CD4-positive, alpha-beta T cell (primary cell): Measurements from ENCODE around the gene GTF3C2. TPM values are rescaled to one million over a fixed set of nuclear protein-coding genes. Genes with fewer than 3 reads are reported as not detected.

ENCODE experiments used
- ATAC-seq: fragments of 200-7000 bp; cut with Tn5 transposase; one replicate; pipeline ENCODE4 v1.10.0; 2022; ENCODE audit warnings: mild to moderate bottlenecking; ENCODE audit not compliant: poor library complexity
- CTCF ChIA-PET: fragments of 350-600 bp; sonication (Branson Sonifier 250); formaldehyde crosslinking; loops from one replicate; lab custom pipeline; 2021; ENCODE audit warnings: antibody characterized with exemption, inconsistent platforms; lab: Charles Lee
- POLR2A ChIA-PET: fragments of 350-600 bp; sonication (Branson Sonifier 250); formaldehyde crosslinking; loops from one replicate; lab custom pipeline; 2021; ENCODE audit warnings: antibody characterized with exemption, inconsistent platforms; lab: Charles Lee
- DNase-seq, 14 experiments: peaks; one replicate each; pipeline ENCODE4 v3.0.0-alpha.2; 2013 to 2020; ENCODE audit warnings: mixed read lengths in 2 of 14
- H3K27ac ChIP-seq, 2 donors: one replicate each; pipeline versions ENCODE4 v1.5.1 to v1.7.0; 2013; ENCODE audit warnings: low read length in 2 of 2, low read depth in 1 of 2, mild to moderate bottlenecking in 1 of 2
- H3K27me3 ChIP-seq, 2 experiments: 1 replicate in 1 of 2; 2 replicates in 1 of 2; pipeline versions ENCODE4 v1.6.1 to v1.7.0; 2013; ENCODE audit warnings: low read length in 2 of 2, control low read depth in 1 of 2, mild to moderate bottlenecking in 1 of 2, moderate library complexity in 1 of 2; ENCODE audit not compliant: insufficient read depth in 2 of 2, control insufficient read depth in 1 of 2
- H3K36me3 ChIP-seq: one replicate; pipeline ENCODE4 v1.6.1; 2013; ENCODE audit warnings: low read length, control low read depth; ENCODE audit not compliant: insufficient read depth
- H3K4me1 ChIP-seq: one replicate; pipeline ENCODE4 v1.6.1; 2013; ENCODE audit warnings: low read length, control low read depth; ENCODE audit not compliant: insufficient read depth
- H3K4me3 ChIP-seq: one replicate; pipeline ENCODE4 v1.5.1; 2013; ENCODE audit warnings: mild to moderate bottlenecking, low read length, moderate library complexity
- H3K9me3 ChIP-seq, 2 experiments: 1 replicate in 1 of 2; 2 replicates in 1 of 2; pipeline versions ENCODE4 v1.6.1 to v1.7.0; 2013; ENCODE audit warnings: low read length in 2 of 2, mild to moderate bottlenecking in 2 of 2, control low read depth in 1 of 2, moderate library complexity in 1 of 2; ENCODE audit not compliant: control insufficient read depth in 1 of 2, insufficient read depth in 1 of 2
- H3K27ac Mint-ChIP-seq: one replicate; pipeline ENCODE4 v1.8.0; 2020; ENCODE audit warnings: mixed read lengths
- H3K27me3 Mint-ChIP-seq: one replicate; pipeline ENCODE4 v1.8.0; 2021; ENCODE audit warnings: mixed read lengths
- H3K36me3 Mint-ChIP-seq: one replicate; pipeline ENCODE4 v1.8.0; 2021; ENCODE audit warnings: low read depth, mixed read lengths
- H3K4me1 Mint-ChIP-seq: one replicate; pipeline ENCODE4 v1.8.0; 2021; ENCODE audit warnings: low read depth, mixed read lengths
- H3K4me3 Mint-ChIP-seq: one replicate; pipeline ENCODE4 v1.8.0; 2020; ENCODE audit warnings: mild to moderate bottlenecking, mixed read lengths
- H3K9me3 Mint-ChIP-seq: one replicate; pipeline ENCODE4 v1.8.0; 2020; ENCODE audit warnings: mixed read lengths
- intact Hi-C, 2 experiments: fragments of 100-400 bp; cut with DNase I in 1 of 2; cut with micrococcal nuclease in 1 of 2; formaldehyde crosslinking; loops; one replicate each; pipeline versions ENCODE4 v1.15.1 to v1.9.0; 2023 to 2025; cut with DNase I, micrococcal nuclease
- total RNA-seq, 174 experiments: library from RNA in 2 of 174; stranded (reverse) in 2 of 174; gene quantifications; one replicate each; pipeline ENCODE4 v1.2.3 and lab custom pipeline; 2021 to 2026
- TF ChIP-seq, protein P1 (sequence below): fragments of 200-600 bp; IDR thresholded peaks from one replicate; pipeline ENCODE4 v1.8.0; 2022; ENCODE audit warnings: antibody characterized with exemption, mild to moderate bottlenecking

Gene GTF3C2
- total RNA-seq, 2 experiments from 2014 or later = 54.6 to 56.8 TPM

DNA sequence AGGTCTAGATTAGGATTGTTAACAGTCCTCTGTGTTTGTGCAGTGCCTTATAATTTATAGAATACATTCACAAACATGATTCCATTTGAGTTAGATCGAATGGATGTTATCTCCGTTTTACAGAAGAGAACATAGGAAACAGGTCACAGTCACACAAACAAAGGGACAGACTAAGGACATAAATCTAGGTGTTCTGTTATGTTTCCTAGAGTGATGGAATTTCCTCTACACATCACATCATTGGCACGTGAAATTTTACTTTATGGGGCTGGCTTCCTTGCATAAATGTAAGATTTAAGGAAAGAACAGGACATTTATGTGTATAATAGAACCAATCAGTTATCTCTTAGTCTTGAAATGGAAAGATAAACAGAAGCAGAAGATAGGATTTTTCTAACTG is 68.0 kb downstream of the GTF3C2 start:
- H3K9me3 ChIP-seq = no peaks in the 10 kb centered on the region
- H3K27ac ChIP-seq = no peak overlapping the region
- Mint-ChIP-seq H3K4me3 (no peak overlapping the region), H3K27me3 (peaks cover 20% of the 10 kb centered on the region), H3K36me3 (no peaks in the 10 kb centered on the region), H3K9me3 (no peaks in the 10 kb centered on the region), H3K27ac (no peak overlapping the region), H3K4me1 (no peaks in the 10 kb centered on the region)
- no peak for ATAC-seq
- no peaks in the 10 kb centered on the region for H3K4me1 ChIP-seq
- intact Hi-C loops = loop anchor here in 1 of 2 experiments (10.0 kb wide), 1 partner anchor 444 kb away; the partner anchor contains the start of gene DPYSL5
- TF ChIP-seq, protein P1, sequence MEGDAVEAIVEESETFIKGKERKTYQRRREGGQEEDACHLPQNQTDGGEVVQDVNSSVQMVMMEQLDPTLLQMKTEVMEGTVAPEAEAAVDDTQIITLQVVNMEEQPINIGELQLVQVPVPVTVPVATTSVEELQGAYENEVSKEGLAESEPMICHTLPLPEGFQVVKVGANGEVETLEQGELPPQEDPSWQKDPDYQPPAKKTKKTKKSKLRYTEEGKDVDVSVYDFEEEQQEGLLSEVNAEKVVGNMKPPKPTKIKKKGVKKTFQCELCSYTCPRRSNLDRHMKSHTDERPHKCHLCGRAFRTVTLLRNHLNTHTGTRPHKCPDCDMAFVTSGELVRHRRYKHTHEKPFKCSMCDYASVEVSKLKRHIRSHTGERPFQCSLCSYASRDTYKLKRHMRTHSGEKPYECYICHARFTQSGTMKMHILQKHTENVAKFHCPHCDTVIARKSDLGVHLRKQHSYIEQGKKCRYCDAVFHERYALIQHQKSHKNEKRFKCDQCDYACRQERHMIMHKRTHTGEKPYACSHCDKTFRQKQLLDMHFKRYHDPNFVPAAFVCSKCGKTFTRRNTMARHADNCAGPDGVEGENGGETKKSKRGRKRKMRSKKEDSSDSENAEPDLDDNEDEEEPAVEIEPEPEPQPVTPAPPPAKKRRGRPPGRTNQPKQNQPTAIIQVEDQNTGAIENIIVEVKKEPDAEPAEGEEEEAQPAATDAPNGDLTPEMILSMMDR = no peak
- H3K36me3 ChIP-seq = no peaks in the 10 kb centered on the region
- peaks cover 6% of the 10 kb centered on the region in 2 experiments for H3K27me3 ChIP-seq
- POLR2A ChIA-PET = no interaction called here
- H3K4me3 ChIP-seq = no peak overlapping the region
- DNase-seq = no peak
- CTCF ChIA-PET = interaction anchor here (1.4 to 1.5 kb wide), 2 partner anchors 9 to 15 kb away, joined by 4 to 5 read pairs; no protein-coding TSS in a partner anchor

GRCh38 chr2:27285481-27285880 is 71.1 kb downstream of the GTF3C2 start:
- ATAC-seq = no peak
- Histone ChIP-seq H3K4me3 (no peak overlapping the region), H3K27me3 (peaks cover 0 to 6% of the 10 kb centered on the region in 2 experiments), H3K36me3 (no peaks in the 10 kb centered on the region), H3K9me3 (no peaks in the 10 kb centered on the region), H3K27ac (no peak overlapping the region), H3K4me1 (no peaks in the 10 kb centered on the region)
- ChIA-PET POLR2A (no interaction called here), CTCF (no interaction called here)
- Mint-ChIP-seq H3K27me3 (peaks cover 31% of the 10 kb centered on the region), H3K4me3 (no peak overlapping the region), H3K36me3 (no peaks in the 10 kb centered on the region), H3K4me1 (no peaks in the 10 kb centered on the region), H3K9me3 (no peaks in the 10 kb centered on the region), H3K27ac (no peak overlapping the region)
- TF ChIP-seq, protein P1 = no peak
- intact Hi-C loops = loop anchor here in 1 of 2 experiments (10.0 kb wide), 1 partner anchor 441 kb away; the partner anchor contains the start of gene DPYSL5
- no peak for DNase-seq

DNA sequence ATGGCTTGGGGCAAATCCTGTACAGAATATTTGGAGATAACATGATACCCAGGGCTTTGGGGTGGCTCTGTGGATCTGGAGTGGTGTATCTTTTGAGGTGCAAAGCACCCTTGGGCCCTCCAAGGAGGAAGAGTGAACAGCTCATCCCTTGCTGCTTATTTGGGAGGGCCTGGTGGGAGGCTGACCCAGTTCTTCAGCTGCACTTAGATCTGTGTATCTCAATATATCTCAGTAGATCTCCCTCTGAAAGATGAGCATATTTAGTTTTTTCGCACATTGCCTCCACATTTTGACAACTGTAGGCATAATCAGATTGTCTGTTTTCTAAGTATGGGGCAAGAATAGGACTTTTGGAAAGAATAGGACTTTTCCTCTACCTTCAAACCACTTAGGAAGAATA is 71.6 kb downstream of the GTF3C2 start:
- Histone ChIP-seq H3K9me3 (no peaks in the 10 kb centered on the region), H3K27ac (no peak overlapping the region), H3K27me3 (peaks cover 0 to 6% of the 10 kb centered on the region in 2 experiments), H3K4me1 (no peaks in the 10 kb centered on the region), H3K4me3 (no peak overlapping the region), H3K36me3 (no peaks in the 10 kb centered on the region)
- POLR2A ChIA-PET = no interaction called here
- CTCF ChIA-PET = interaction anchor here (1.3 kb wide), 1 partner anchor 18 kb away, joined by 4 read pairs; no protein-coding TSS in a partner anchor
- Mint-ChIP-seq H3K4me1 (no peaks in the 10 kb centered on the region), H3K9me3 (no peaks in the 10 kb centered on the region), H3K27ac (no peak overlapping the region), H3K36me3 (no peaks in the 10 kb centered on the region), H3K27me3 (peaks cover 33% of the 10 kb centered on the region), H3K4me3 (no peak overlapping the region)
- DNase-seq = no peak
- TF ChIP-seq, protein P1 = no peak
- intact Hi-C loops = loop anchor here in 1 of 2 experiments (10.0 kb wide), 1 partner anchor 440 kb away; the partner anchor contains the start of gene DPYSL5
- no peak for ATAC-seq
